SU-DHL-6 (cell line): Measurements from ENCODE around the gene ST6GALNAC4.

ENCODE experiments used
- H2AFZ ChIP-seq: fragments of 200-600 bp; sonication (generic); 2 replicates; pipeline ENCODE4 v1.6.1; 2014; ENCODE audit warnings: low read depth, mild to moderate bottlenecking, moderate library complexity, mixed read lengths, antibody characterized with exemption, low read length; ENCODE audit not compliant: severe bottlenecking
- H3F3A ChIP-seq: fragments of 200-600 bp; shearing (Covaris generic); 2 replicates; pipeline ENCODE4 v1.6.0; 2016; ENCODE audit warnings: antibody characterized with exemption, mild to moderate bottlenecking; ENCODE audit not compliant: insufficient read depth
- H3K27ac ChIP-seq: fragments of 200-600 bp; sonication (generic); 2 replicates; pipeline ENCODE4 v1.5.1; 2016; ENCODE audit warnings: low read depth, mild to moderate bottlenecking, low read length, moderate library complexity, mixed read lengths
- H3K27me3 ChIP-seq: fragments of 200-600 bp; sonication (generic), shearing (Covaris generic); 2 replicates; pipeline ENCODE4 v1.6.0; 2014; ENCODE audit warnings: mild to moderate bottlenecking, low read length
- H3K36me3 ChIP-seq: fragments of 200-600 bp; sonication (generic); 2 replicates; pipeline ENCODE4 v1.6.1; 2014; ENCODE audit warnings: mild to moderate bottlenecking, low read length, mixed read lengths
- H3K4me2 ChIP-seq: fragments of 300-600, 200-600 bp; shearing (Covaris generic), sonication (generic); 2 replicates; pipeline ENCODE4 v1.6.0; 2014; ENCODE audit warnings: low read length, low read depth, mild to moderate bottlenecking; ENCODE audit not compliant: poor library complexity, severe bottlenecking
- H3K4me3 ChIP-seq: fragments of 200-600 bp; sonication (generic); 2 replicates; pipeline ENCODE4 v1.5.1; 2014; ENCODE audit warnings: antibody characterized with exemption, low read length, mild to moderate bottlenecking, mixed read lengths; ENCODE audit not compliant: insufficient read depth, poor library complexity, severe bottlenecking
- H3K79me2 ChIP-seq: fragments of 200-600 bp; sonication (generic); 2 replicates; pipeline ENCODE4 v1.6.1; 2014; ENCODE audit warnings: mild to moderate bottlenecking, low read length, moderate library complexity; ENCODE audit not compliant: insufficient read depth
- H3K9ac ChIP-seq: fragments of 200-600 bp; sonication (generic); 2 replicates; pipeline ENCODE4 v1.7.0; 2014; ENCODE audit warnings: mild to moderate bottlenecking, low read length
- H3K9me2 ChIP-seq: fragments of 200-600 bp; sonication (generic); replicated peaks from 2 replicates; pipeline ENCODE4 v1.6.1; 2014; ENCODE audit warnings: low read length; ENCODE audit not compliant: insufficient read depth
- H3K9me3 ChIP-seq: fragments of 200-600 bp; sonication (generic); 2 replicates; pipeline ENCODE4 v1.6.1; 2014; ENCODE audit warnings: low read length, mixed read lengths; ENCODE audit not compliant: insufficient read depth
- H4K20me1 ChIP-seq: fragments of 200-600 bp; sonication (generic); 2 replicates; pipeline ENCODE4 v1.6.1; 2014; ENCODE audit warnings: low read depth, mild to moderate bottlenecking, antibody characterized with exemption, low read length, moderate library complexity, mixed read lengths
- CTCF ChIP-seq: fragments of 200-600 bp; sonication (generic); IDR thresholded peaks from one replicate; pipeline ENCODE4 v1.5.1; 2017; ENCODE audit warnings: antibody characterized with exemption, mild to moderate bottlenecking, low read length, moderate library complexity; ENCODE audit not compliant: insufficient read depth, poor library complexity, severe bottlenecking
- EZH2phosphoT487 ChIP-seq: fragments of 200-600 bp; sonication (generic), shearing (Covaris generic); conservative IDR thresholded peaks from 2 replicates; pipeline ENCODE4 v1.6.1; 2018; ENCODE audit warnings: mild to moderate bottlenecking, antibody characterized with exemption, low read length, moderate library complexity, mixed read lengths

Gene ST6GALNAC4

GRCh38 chr9:127912296-127912695, 4.5 kb downstream of the ST6GALNAC4 start:
- Histone ChIP-seq H3K36me3 (no peaks in the 10 kb centered on the region), H3K27me3 (no peaks in the 10 kb centered on the region), H3F3A (peaks cover 15% of the 10 kb centered on the region), H3K4me3 (no peak overlapping the region), H2AFZ (no peak overlapping the region), H3K4me2 (no peak overlapping the region), H3K9ac (no peak overlapping the region), H3K79me2 (no peaks in the 10 kb centered on the region), H4K20me1 (no peaks in the 10 kb centered on the region), H3K27ac (no peak overlapping the region), H3K9me3 (no peaks in the 10 kb centered on the region), H3K9me2 (no peaks in the 10 kb centered on the region)
- no peak for TF ChIP-seq EZH2phosphoT487
- no peak for TF ChIP-seq CTCF

DNA sequence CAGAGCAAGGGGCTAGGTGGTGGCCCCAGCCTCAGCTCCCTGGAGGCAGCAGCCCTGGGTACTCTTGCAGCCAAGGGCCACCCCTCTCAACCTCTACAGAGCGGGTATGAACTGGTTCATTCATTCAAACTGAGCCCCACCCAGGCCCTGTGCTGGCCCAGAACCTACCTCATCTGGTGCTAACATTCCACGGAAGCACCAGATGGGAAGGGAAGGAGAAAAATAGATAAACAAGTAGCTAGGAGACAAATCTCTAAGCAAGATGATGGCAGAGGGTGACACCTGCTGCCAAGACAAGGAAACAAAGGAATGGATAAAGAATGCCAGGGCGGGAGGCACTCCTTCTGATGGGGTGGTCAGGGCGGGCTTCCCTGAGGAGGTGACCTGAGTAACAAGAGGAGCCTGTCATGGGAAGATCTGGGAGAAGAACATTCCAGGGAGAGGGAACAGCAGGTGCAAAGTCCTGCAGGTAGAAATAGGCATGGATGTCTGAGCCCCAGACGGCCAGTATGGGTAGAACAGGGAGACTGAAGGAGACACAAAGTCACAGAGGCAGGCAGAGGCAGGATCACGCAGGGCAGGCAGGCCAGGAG, 6.1 kb downstream of the ST6GALNAC4 start:
- Histone ChIP-seq H3K9me3 (no peaks in the 10 kb centered on the region), H3K27me3 (no peaks in the 10 kb centered on the region), H3K79me2 (no peaks in the 10 kb centered on the region), H3K4me3 (no peak overlapping the region), H3K36me3 (no peaks in the 10 kb centered on the region), H4K20me1 (no peaks in the 10 kb centered on the region), H3K9me2 (no peaks in the 10 kb centered on the region), H3K27ac (no peak overlapping the region), H2AFZ (no peak overlapping the region), H3K4me2 (no peak overlapping the region), H3K9ac (no peak overlapping the region), H3F3A (peaks cover 10% of the 10 kb centered on the region)
- TF ChIP-seq CTCF (no peak), EZH2phosphoT487 (no peak)

DNA sequence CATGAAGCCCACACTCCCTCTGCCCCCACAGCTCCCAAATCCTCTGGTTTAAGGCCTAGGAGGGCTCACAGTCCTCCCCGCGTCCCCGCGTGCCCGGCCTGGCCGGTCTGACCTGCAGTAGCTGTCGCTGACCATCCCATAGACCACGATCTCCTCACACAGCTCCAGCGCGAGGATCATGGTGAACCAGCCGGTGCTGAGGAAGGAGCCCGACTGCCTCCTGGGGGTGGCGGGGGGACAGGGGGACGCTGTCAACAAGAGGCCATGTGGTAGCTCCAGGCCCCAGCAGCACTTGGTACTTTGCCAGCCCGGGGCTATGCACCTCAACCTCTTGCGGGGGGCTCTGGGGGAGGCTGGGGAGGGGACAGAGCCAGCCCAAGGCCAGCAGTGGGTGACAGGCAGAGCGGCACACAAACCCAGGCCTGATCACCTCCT, 7.0 kb downstream of the ST6GALNAC4 start:
- no peak overlapping the region for H3K9ac ChIP-seq

More for the DNA sequence above, 7.0 kb downstream of the ST6GALNAC4 start:
- Histone ChIP-seq H3K9me3 (no peaks in the 10 kb centered on the region), H3K9me2 (no peaks in the 10 kb centered on the region), H3K4me3 (no peak overlapping the region), H3K4me2 (no peak overlapping the region), H3K27me3 (no peaks in the 10 kb centered on the region), H3K36me3 (no peaks in the 10 kb centered on the region), H3F3A (peaks cover 3% of the 10 kb centered on the region; the same call in 1 of the 2 replicates), H3K79me2 (no peaks in the 10 kb centered on the region), H3K27ac (no peak overlapping the region), H4K20me1 (no peaks in the 10 kb centered on the region), H2AFZ (no peak overlapping the region)
- no peak for TF ChIP-seq EZH2phosphoT487
- no peak for TF ChIP-seq CTCF
